Stimulated activated CD4-positive, alpha-beta T cell treated with anti-CD3 and anti-CD28 coated beads, Interleukin-4, amount 100 ng/mL, for 48 hours (primary cell): ENCODE measurements around the gene PTPRM.

ENCODE experiments used
- DNase-seq, 2 donors: peaks; one replicate each; pipeline ENCODE4 v3.0.0-alpha.2; 2020; ENCODE audit warnings: low read depth in 2 of 2

Gene PTPRM

DNA sequence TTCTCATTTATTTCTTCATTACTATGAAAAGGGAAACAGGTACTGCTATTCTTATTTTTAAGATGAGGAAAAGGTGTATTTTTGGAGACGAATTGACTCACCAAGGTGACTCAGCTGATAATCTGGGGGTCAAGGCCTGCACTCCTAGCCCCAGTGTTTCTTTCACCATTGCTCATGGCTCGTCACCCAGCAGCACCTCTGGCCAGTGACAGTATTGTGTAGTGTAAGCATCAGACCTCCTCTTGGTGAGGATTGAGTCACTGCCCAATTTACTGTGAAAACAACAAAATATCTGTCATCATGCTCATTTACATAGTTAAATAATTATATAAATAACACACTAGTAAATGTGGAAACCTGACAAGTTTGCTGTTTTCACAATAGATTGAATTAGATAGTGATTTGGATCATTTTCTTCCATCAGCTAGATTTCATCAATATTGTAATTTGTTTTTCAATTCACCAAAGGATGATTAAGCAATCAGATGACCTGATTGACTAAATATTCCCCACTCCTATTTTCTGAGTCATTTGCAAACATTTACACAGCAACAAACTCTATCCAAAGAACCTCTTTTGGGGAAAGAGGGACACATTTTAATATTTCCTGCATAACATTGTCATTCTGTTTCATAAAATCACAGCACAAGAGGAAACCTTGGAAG, 549.4 kb downstream of the PTPRM start:
- DNase-seq: no peak

GRCh38 chr18:8117006-8117371, 549.9 kb downstream of the PTPRM start:
- no peak for DNase-seq

- DNase-seq: no peak
Observed at GRCh38 chr18:8121101-8121500, 554.0 kb downstream of the PTPRM start.

DNA sequence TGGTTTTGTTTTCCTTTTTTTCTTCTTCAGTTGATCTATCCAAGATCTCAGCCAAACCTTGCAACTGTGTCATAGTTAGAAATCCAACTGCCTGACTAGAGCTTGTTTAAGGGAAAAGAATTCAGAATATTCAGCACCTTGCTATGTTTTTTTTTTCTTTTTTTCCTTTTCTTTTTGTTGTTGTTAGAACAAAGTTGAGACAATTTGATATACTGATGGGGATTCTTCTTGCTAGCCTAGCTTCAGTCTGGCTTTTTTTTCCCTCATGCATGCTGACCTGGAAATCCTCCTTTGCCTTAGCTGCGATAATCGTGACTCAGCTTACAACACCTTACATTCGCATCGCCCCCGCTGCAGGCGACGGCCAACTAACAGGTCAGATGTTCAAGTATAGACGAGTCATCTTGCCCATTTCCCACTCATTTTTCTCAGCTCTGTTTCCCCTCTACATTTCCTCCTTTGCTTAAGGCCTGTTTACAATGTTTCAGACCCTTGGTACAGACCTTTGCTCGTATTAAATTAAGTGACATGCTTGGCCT, 554.9 kb downstream of the PTPRM start:
- DNase-seq: no peak

- no peak for DNase-seq
Observed at GRCh38 chr18:8124232-8125146, 557.4 kb downstream of the PTPRM start.

DNA sequence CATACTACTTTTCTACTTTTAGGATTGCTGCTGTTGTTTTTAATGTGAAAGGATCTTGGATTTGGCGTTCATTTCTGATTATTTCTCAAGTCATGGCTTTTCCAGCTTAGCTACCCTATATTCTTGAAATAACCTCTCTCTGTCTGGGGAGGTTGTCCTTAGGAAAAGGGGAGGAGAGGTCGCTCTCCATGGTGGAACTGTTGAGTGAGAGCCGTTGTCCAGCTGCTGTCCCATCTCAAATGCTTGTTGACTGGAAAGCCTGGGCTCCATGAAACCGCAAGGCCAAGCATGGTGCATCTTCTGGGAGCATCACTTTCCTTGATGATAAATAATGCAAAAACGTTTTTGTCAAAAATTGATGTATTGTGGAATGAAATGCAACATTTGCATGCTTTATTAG, 563.0 kb downstream of the PTPRM start:
- no peak for DNase-seq

GRCh38 chr18:8133032-8133431, 565.9 kb downstream of the PTPRM start:
- DNase-seq: no peak

- no peak for DNase-seq
Observed at GRCh38 chr18:8133888-8134287, 566.8 kb downstream of the PTPRM start.

DNA sequence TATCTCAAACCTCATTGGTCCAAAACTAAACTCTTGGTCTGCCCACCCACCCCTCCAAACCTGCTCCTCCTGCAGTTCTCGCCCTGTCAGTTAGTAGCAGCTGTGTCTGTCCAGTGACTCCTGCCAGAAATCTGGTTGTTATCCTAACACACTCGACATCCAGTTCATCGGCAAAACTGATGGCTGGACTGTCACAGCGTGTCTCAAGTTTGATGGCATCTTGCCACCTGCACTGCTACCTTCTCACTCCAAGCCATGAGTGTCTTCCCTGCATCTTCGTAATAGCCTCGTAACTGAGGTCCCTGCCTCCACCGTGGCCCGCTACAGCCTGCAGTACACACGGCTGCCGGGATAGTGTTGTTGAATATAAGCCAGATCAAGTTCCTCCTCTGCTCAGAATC, 572.0 kb downstream of the PTPRM start:
- no peak for DNase-seq

GRCh38 chr18:8139891-8140406, 572.8 kb downstream of the PTPRM start:
- no peak for DNase-seq

DNA sequence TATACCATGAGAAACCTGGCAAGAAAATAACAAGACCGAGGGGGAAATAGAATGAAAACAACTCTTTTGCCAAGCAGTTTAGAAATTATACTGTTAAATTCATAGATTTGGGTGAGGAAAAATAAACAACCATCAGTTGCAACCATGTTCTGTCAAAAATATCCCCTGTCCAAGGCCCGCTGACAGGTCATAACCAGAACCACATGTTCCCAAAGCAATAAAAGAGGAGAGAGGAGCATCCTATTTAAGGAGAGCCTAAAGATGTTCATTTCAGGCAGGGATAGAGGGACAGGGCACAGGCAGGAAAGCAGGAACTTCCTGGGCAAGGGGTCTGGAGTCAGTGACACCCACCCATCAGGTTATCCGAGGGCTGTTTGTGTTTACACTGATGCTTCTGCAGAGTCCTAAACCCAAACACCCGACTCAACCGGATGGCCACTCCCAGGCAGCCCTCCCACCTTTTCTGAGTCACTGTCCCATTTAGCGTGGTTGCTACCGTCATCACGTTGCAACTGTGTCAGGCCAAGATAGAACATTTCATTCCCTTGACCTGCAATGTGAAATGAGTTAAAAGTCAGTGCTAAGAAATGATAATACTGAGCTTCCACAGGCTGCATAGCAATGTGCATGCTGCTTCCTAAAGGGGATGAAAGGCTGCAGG, 573.9 kb downstream of the PTPRM start:
- DNase-seq: no peak

GRCh38 chr18:8142131-8142711, 575.1 kb downstream of the PTPRM start:
- no peak for DNase-seq

DNA sequence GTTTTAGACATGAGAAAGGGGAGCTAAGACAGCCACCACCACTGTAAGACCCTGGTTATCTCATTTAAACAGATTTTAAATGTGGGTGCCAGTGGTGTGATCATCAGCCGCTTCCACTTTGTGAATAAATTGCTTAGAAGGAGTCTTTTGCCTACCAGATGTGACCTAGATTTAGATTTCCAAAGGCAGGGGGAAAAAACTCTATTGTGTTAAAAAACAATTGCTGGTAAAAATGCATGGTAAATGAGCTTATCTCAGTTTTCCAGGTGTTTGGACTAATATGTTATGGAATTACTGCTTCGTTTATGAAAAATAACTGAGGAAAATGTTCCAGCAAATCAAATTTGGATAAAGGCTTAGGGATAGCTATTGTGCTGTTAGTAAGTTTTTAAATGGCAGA, 575.8 kb downstream of the PTPRM start:
- DNase-seq: no peak

- DNase-seq: no peak
Observed at GRCh38 chr18:8151181-8151580, 584.1 kb downstream of the PTPRM start.

DNA sequence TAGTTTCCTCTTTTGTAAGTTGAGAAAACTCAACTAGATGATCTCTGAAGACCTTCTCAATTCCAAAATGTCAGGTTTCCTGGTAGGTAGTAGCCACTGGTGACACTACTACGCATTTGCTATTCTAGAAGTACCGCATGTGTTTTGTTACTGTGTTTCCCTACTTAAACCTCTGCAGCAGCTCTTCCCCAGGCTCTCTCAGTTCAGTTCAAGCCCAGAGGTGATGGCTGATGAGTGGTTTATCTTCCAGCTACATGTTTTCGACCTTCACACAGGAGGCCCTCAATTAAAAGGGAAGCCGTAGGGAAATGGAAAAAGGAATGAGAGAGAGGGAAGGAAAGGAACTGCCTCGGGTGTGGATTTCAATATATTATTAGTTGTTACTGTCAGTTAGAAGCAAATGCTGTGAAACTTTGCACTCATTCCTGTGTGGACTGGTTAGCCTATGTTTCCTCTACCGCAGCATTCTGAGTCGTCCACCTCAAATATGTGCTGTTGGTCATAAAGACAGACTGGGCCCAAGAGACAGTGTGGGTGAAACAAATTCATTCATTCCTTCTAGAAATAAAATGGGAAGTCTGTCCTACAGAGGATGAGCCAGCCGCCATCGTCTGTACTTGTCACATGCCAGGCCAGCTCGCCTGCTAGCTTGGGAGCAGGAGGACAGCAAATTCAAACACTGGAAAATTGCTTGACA, 586.9 kb downstream of the PTPRM start:
- no peak for DNase-seq

DNA sequence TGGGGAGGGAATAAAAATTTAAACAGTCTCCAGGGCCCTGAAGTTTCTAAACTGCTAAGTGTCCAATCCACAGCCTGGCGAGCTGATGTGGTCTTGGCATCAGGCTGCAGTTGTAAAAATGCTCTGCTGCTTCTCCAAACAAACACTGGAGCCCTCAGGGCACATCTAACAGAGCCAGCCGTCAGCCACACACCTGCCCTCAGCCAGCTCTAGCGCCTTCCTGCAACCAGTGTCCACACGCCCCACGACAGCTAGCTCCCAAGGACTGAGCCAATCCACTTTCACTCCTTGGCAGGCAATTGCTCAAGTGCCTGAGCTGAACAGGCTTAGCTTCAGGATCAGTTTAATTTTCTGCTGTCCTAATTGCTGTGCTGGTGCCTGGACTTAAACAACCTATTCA, 595.7 kb downstream of the PTPRM start:
- DNase-seq: no peak

GRCh38 chr18:8163286-8163959, 596.3 kb downstream of the PTPRM start:
- DNase-seq: no peak

DNA sequence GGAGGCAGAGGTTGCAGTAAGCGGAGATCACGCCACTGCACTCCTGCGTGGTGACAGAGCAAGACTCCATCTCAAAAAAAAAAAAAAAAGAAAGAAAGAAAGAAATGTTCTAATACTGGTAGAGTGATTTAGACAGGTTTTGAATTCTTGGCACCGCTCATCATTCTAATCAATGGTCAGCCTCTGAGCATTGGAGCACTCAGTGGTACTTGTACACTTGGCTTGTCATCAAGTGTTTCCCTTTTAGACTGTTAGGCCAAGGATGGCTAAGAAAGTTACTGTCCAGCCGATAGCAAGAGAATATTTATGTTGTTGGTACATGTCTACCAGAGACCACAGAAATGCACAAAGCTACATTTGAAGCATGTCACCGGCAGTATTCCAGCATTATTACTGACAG, 598.0 kb downstream of the PTPRM start:
- DNase-seq: no peak

DNA sequence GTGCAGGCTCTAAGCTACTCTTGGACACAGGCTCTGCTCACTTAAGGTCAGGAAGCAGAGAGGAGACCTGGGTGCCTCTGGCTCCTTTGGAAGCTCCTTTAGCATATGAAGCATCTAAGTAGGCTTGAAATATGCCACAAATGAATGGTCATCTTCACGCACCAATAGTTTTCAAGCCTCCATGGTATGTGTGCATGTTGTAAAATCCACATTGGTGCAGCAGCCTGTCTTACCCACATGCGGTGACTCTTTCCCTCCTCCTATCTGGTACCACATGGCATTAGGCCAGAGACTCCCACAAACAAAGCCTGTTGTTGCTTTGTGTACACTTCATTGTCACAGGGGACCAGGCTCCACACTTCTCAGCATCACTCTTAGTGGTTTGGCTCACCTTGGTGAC, 599.9 kb downstream of the PTPRM start:
- no peak for DNase-seq

GRCh38 chr18:8167673-8168072, 600.6 kb downstream of the PTPRM start:
- DNase-seq: no peak

DNA sequence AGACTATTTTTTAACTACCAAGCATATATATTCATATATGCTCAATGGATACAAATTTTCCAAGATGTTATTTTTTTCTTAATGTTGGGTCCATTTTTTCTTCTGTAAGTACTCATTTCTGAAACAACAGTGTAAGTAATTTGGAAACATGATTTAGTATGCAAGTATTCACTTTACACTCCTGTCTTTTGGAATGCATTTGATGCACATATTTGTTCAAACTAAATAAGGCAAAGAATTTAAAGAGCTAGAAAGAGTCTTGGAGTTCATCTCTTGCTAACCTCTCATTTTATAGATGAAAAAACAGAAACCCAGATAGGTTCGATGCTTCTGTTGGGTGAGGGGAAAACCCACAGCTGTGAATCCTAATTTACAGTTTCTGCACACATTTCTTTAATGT, 602.6 kb downstream of the PTPRM start:
- DNase-seq: no peak
